Hepatic stellate cell (primary cell): Measurements from ENCODE around the gene ADAP1.

ENCODE experiments used
- DNase-seq: peaks from one replicate; pipeline ENCODE4 v3.0.0; 2011; ENCODE audit warnings: low spot score

Gene ADAP1

DNA sequence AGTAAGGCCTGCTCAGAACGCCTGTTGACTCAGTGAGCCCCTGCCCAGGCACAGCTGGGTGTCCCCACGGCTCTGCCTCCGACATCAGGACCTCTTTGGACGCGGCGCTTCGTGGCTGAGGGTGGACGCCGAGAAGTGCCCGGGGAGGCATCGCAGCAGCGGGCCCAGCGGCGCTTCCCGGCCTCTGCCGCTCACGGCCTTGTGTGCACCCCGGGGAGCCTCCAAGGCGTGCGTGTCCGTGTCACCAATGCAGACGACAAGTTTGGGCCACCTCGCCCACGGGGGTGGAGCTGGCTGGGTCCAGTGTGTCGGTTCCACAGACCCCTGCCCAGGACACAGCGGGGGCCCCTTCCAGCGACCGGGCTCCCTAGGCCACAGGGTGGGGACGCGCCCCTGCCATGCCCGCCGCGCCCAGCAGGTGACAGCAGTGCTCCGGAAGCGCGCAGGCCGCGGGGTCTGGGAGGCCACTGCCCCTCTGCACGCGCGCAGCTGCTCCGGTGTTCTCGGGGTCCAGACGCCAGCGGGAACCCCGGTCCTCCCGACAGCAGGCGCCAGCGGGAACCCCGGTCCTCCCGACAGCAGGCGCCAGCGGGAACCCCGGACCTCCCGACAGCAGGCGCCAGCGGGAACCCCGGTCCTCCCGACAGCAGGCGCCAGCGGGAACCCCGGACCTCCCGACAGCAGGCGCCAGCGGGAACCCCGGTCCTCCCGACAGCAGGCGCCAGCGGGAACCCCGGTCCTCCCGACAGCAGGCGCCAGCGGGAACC lies 45.7 kb downstream of the ADAP1 start:
- DNase-seq, result peak; percentile 73

DNA sequence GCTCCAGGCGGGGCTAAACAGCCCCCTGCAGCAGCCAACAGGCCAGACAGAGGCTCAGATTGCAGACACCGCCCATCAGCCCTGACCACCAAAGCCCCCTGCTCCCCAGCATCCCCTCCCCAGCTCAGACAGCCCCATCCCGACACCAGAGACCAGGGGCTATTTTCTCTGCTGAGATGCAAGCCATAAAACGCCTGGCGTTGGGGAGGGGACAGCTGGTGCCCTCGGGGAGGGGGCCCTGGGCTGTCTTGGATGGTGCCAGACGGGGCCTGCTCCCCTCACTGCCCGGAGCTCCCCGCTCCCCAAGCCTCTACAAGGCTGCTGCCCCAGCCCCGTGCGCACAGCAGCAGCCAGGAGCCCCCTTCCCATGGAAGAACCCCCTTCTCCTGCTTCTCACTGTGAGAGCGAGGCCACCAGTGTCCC lies 46.3 kb downstream of the ADAP1 start:
- DNase-seq, result no peak

DNA sequence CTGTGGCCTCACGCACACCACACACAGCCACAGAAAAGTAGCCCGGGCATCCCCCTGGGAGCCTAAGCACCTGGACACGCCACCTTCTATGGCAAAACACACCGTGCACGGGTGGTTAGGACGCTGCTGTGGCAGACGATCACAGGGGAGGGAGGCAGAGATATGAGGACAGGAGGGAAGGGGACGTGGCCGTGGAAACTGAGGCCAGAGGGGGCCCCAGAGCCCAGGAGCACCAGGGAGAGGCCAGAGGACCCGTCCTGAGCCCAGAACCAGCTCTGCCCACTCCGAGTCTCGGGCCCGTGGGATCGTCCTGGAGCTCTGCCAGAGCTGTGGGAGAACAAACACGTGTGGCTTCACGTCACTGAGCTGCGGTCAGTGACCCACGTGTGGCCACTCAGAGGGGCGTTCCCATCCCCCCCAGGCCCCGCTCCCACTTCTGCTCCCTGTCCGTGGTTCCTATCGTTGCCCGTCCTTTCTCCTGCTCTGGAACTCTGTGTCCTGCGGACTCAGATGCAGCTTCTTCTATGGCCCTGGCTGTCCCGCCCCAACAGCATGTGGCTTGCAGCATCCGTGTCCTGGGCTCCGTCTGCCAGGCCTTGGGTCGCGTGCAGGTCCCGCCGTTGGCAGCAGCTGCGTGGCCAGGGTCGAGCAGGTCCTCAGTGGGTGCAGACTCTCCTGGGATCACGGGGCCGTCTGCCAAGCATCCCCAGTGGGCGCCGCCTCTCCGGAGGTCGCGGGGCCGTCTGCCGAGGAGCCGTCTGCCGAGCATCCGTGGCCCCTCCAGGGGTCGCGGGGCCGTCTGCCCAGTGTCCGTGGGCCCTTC lies 47.1 kb downstream of the ADAP1 start:
- peak; percentile 43 for DNase-seq

- no peak for DNase-seq
Measured at GRCh38 chr7:906776-907157, 47.7 kb downstream of the ADAP1 start.

DNA sequence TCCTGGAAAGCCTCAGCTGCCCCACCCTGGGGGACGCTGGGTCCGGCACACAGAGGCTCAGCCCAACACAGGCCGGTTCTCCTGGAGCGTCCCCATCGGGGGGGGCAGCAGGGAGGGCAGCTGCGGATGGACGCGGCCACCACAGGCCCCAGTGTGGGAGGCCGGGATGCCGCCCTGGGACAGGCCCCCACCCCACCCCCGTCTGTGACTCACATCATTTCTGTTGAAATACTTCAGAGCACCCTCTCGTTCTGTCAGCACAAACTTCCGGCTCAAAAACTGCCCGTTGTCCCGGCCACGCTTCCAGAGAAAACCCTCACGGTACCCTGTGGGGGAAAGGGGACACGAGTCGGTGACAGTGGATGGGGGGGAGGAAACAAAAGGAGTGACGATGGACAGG lies 49.6 kb downstream of the ADAP1 start:
- DNase-seq, result peak; percentile 81

DNA sequence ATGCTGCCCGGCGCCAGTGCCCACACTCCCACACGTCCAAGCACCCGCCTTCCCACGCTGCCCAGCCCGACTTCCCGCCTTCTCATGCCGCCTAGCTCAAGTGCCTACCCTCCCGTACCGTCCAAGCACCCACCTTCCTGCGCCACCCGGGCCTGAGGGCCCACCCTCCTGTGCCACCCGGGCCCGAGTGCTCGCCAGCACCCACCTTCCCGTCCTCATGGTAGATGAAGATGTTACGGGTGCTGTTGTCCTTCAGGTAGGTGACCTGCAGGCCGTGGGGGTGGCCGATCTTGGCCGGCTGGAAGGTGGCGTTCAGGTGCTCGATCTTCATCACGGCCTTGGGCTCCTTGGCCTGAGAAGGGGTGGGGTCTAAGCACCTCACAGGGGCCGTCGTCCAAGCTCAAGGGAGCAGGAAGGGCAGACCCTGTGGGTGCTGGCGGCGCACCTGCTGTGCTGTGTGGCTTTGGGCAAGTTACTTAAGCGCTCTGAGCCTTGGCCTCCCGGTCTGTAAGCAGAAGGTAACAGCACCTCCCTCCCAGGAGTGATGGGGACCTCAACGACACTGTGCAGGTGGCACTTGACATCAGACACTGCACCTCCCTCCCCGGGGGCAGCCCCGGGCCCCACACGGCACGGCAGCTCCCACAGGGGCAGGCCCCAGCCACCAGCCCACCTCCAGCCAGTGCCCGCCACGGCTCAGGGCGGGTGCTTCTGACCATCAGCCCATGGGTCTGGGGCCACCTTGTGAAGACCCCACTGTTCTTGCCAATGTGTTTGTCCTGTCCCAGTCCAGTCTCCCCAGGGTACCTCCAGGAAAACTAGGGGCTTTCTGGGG lies 50.3 kb downstream of the ADAP1 start:
- no peak for DNase-seq

DNA sequence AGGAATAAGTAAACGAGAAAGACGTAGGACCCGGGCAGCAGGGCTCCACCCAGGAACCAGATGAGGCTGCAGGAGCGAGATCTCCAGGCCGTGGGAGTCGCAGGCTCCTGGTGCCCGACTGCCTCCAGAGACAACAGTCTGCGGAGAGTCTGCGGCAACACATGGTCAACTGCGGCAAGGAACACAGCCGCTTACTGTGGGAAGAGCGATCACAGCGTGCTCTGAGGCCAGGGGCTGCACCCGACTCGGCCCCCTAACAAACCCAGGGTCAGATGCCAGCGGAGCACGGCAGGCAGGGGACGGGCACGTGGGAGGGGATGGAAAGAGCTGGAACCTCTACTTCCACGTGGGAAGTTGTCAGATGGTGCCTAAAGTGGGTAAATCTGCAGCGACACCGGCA lies 51.5 kb downstream of the ADAP1 start:
- DNase-seq, result no peak

DNA sequence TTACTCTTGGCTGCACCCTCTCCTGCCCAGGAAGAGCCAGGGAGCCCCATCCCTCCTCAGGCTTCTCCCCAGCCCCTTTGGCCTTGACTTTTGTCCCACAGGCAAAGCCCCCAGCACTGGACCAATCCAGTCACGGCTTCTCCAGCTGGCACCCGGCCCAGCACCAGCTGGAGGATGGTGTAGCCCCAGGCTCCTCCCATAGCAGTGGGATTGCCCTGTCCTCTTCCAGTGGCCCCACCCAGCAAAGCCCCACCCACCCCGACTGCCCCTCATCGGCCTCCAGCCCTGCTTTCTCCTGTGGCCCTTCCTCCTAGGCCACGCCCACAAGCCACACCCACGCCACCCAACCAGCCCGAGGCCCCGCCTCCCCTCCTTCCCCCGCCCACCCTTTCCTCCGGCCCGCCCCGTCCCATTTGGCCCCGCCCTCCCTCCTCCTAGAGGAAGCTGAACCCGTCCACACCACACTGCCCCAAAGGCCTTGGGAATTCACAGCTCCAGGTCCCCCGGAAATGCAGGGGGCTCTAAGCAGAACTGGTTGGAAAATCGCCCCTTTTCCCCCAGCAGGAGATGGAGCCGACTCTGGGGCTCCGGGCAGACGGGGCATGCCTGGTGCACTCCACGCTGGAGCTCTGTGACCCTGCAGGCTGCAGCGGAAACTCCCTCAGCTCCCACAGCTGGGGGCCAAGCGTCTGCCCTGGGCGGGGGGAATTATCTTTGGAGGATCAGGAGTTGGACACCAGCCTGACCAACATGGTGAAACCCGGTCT lies 52.9 kb downstream of the ADAP1 start:
- DNase-seq, result peak; percentile 94

DNA sequence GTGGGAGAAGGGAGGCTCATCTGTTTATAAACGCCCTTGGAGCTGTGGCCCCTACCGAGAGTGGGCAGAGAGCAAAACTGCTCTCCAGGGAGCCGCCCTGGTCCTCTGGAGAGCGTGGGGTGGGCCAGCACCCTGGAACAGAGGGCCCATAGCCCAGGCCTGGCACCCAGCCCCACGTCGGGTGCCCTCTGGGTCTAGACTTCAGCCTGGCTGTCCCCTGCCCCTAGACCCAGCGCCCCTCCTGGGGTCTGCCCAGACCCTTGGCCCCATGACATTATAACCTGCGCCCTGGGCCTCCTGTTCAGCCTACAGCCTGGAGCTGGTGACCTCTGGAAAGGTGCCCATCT lies 53.5 kb downstream of the ADAP1 start:
- DNase-seq, result no peak

GRCh38 chr7:900331-901040 lies 54.0 kb downstream of the ADAP1 start:
- DNase-seq, result no peak

GRCh38 chr7:899806-900205 lies 54.7 kb downstream of the ADAP1 start:
- DNase-seq, result no peak

DNA sequence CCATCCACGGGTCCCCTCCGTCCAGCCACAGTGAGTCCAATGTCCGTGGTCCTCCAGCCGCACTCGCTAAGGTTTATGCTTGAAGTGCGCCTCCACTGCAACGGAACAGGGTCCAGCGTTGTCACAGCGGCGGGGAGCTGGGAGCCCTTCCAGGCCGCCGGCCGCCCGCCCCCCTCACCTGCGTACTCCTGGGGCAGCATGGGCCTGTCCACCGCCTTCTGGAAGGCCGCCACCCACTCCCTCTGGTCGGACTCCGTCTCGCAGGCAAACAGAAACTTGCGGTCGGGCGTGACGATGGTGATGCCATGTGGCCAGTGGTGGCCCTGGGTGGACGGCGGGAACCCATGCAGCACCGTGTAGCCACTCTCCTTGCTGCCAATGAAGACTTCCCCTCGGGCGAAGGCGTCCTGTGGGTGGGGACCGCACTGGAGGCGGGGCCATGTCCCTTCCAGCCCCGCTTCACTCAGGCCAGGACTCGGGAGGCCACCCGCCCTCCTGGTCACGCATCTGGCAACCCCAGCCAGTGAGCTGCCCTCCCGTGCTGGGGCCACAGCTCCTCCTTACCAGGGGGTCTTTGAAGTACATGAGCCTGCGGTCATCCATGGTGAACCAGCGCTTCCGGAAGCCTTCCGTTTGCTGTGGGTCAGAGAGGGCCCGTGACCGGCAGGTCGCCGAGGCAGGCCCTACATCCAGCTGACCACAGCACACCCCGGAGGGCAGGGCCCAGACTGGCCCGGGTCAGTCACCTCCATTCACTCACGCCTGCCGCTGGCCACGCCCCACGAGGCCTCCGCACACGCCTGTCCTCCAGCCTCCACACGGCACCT lies 55.4 kb downstream of the ADAP1 start:
- no peak for DNase-seq

DNA sequence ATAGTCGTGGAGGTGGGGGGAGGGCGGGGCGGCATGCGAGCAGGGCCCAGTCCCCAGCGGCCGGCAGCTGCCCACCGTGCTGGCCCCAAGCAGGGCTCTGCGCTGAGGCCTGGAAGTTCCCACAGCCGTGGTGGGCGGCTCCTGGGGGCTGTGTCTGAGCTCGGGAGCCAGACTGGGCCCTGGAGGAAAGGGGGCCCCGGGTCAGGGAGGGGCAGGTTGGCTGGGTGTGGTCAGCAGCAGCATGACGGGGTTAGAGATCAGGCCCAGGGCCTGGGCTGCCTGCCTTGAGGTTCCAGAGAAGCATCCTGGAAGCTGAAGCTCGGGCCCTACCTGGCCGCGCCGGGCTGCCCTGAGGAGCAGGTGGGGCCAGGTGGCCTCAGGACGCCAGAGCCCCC lies 56.0 kb downstream of the ADAP1 start:
- no peak for DNase-seq

- DNase-seq, result no peak
Measured at GRCh38 chr7:897771-898376, 56.6 kb downstream of the ADAP1 start.

DNA sequence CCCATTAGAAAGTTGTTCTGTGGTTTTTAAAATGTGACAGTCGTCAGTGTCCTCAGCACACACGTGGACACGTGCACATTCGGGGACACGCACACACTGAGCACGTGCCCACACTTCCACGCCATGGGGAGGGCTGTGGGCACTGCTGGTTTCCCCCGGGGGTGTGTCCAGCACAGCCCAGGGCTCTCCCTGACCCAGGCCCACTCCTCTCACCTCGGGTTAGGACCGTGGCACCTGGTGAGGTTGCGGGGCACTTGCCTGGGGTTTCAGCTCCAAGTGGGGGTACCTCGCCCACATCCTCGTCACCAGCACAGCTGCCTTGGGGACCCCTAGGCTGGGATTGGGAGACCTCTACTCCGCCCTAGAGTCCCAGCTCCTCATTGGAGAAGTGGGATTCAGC lies 57.4 kb downstream of the ADAP1 start:
- DNase-seq, result no peak

GRCh38 chr7:896346-897075 lies 58.0 kb downstream of the ADAP1 start:
- DNase-seq, result no peak

GRCh38 chr7:895451-896052 lies 58.9 kb downstream of the ADAP1 start:
- no peak for DNase-seq

DNA sequence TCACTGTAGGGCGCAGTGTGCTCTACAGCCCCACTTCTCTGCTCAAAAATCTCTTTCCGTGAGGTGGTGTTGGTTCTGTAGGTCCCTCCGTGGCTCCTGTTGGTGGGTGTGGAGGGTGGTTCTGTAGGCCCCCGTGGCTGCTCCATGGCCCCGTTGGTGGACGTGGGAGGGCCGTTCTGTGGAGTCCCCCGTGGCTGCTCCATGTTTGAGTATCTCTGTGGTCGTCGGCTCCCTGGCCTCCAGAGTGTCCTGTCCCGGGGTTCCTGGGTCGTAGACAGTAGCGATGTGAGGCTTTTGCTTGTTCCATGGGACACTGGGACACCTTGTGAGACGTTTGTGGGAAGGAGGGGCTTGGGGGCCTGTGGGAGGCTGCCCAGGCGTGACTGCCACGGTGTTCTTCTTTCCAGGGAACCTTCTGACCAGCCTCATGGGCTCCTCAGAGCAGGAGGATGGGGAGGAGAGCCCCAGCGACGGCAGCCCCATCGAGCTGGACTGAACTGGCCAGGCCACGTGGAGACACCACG lies 59.5 kb downstream of the ADAP1 start:
- no peak for DNase-seq
